Measurements from ENCODE around the gene PTPRR.

Gene PTPRR

DNA sequence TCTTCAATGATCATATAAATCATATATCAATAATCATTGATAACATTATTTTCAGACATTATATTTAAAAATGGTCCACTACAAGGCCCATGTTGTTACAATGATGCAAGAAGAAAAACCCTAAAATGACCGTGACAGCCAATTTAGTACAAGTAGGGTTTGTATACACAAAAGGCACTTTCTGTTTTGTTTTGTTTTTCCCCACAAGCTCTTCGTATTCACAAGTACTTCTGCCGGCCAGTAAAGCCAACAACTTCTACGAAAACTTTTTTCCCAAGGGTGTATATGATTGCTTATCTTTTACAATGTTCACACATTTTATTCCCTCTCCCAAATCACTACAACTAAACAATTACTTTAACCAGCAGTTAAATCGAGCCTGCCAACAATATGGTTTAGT is 292.9 kb downstream of the PTPRR start:
- TF ChIP-seq ESRRG (CRISPR knock-in tag; IDR thresholded peaks at IDR 0.05) (no peak), PPARA (CRISPR knock-in tag; IDR thresholded peaks at IDR 0.05; ENCODE audit: borderline replicate concordance) (no peak), OSR1 (CRISPR knock-in tag; IDR thresholded peaks at IDR 0.05) (no peak), TOX (CRISPR knock-in tag; IDR thresholded peaks at IDR 0.05; ENCODE audit: borderline replicate concordance) (no peak), ISL1 (CRISPR knock-in tag; IDR thresholded peaks at IDR 0.05) (no peak), ZNF8 (CRISPR knock-in tag; IDR thresholded peaks at IDR 0.05) (no peak)
- TF ChIP-seq, protein P1, sequence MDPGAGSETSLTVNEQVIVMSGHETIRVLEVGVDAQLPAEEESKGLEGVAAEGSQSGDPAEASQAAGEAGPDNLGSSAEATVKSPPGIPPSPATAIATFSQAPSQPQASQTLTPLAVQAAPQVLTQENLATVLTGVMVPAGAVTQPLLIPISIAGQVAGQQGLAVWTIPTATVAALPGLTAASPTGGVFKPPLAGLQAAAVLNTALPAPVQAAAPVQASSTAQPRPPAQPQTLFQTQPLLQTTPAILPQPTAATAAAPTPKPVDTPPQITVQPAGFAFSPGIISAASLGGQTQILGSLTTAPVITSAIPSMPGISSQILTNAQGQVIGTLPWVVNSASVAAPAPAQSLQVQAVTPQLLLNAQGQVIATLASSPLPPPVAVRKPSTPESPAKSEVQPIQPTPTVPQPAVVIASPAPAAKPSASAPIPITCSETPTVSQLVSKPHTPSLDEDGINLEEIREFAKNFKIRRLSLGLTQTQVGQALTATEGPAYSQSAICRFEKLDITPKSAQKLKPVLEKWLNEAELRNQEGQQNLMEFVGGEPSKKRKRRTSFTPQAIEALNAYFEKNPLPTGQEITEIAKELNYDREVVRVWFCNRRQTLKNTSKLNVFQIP (CRISPR knock-in tag; IDR thresholded peaks at IDR 0.05; ENCODE audit: borderline replicate concordance, low read depth), result no peak
- TF ChIP-seq, protein P2, sequence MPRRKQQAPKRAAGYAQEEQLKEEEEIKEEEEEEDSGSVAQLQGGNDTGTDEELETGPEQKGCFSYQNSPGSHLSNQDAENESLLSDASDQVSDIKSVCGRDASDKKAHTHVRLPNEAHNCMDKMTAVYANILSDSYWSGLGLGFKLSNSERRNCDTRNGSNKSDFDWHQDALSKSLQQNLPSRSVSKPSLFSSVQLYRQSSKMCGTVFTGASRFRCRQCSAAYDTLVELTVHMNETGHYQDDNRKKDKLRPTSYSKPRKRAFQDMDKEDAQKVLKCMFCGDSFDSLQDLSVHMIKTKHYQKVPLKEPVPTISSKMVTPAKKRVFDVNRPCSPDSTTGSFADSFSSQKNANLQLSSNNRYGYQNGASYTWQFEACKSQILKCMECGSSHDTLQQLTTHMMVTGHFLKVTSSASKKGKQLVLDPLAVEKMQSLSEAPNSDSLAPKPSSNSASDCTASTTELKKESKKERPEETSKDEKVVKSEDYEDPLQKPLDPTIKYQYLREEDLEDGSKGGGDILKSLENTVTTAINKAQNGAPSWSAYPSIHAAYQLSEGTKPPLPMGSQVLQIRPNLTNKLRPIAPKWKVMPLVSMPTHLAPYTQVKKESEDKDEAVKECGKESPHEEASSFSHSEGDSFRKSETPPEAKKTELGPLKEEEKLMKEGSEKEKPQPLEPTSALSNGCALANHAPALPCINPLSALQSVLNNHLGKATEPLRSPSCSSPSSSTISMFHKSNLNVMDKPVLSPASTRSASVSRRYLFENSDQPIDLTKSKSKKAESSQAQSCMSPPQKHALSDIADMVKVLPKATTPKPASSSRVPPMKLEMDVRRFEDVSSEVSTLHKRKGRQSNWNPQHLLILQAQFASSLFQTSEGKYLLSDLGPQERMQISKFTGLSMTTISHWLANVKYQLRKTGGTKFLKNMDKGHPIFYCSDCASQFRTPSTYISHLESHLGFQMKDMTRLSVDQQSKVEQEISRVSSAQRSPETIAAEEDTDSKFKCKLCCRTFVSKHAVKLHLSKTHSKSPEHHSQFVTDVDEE (CRISPR knock-in tag; IDR thresholded peaks at IDR 0.05), result no peak
- ATAC-seq, result no peak

DNA sequence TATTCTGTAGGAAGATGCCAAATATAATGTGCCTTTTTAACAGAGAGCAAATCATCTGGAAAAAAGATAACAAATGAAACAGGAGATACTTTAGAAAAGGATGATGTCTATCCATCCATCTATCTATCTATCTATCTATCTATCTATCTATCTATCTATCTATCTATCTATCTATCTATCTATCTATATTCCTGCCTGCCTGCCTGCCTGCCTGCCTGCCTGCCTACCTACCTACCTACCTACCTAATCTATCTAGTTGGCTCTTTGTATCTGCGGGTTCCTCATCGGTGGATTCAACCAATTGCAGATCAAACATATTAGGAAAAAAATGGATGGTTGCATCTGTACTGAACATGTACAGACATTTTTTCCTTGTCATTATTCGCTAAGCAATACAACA is 294.4 kb downstream of the PTPRR start:
- no peak for ATAC-seq
- TF ChIP-seq PPARA (CRISPR knock-in tag; IDR thresholded peaks at IDR 0.05; ENCODE audit: borderline replicate concordance) (no peak), CSDC2 (CRISPR knock-in tag; IDR thresholded peaks at IDR 0.05) (no peak), CSRNP3 (CRISPR knock-in tag; IDR thresholded peaks at IDR 0.05) (no peak), BACH2 (CRISPR knock-in tag; IDR thresholded peaks at IDR 0.05; ENCODE audit: borderline replicate concordance) (no peak), ZNF8 (CRISPR knock-in tag; IDR thresholded peaks at IDR 0.05) (no peak), ESRRG (CRISPR knock-in tag; IDR thresholded peaks at IDR 0.05) (no peak), ISL1 (CRISPR knock-in tag; IDR thresholded peaks at IDR 0.05) (no peak), ARNTL (CRISPR knock-in tag; IDR thresholded peaks at IDR 0.05; ENCODE audit: borderline replicate concordance, low read depth) (no peak), TCF4 (CRISPR knock-in tag; IDR thresholded peaks at IDR 0.05; ENCODE audit: borderline replicate concordance) (no peak), ZFP30 (CRISPR knock-in tag; IDR thresholded peaks at IDR 0.05) (no peak), ZFP3 (CRISPR knock-in tag; IDR thresholded peaks at IDR 0.05) (no peak), CREB5 (CRISPR knock-in tag; IDR thresholded peaks at IDR 0.05; ENCODE audit: low read depth) (no peak), ZNF70 (CRISPR knock-in tag; IDR thresholded peaks at IDR 0.05) (no peak)
- TF ChIP-seq, protein P1 (CRISPR knock-in tag; IDR thresholded peaks at IDR 0.05; ENCODE audit: borderline replicate concordance, low read depth), result no peak

DNA sequence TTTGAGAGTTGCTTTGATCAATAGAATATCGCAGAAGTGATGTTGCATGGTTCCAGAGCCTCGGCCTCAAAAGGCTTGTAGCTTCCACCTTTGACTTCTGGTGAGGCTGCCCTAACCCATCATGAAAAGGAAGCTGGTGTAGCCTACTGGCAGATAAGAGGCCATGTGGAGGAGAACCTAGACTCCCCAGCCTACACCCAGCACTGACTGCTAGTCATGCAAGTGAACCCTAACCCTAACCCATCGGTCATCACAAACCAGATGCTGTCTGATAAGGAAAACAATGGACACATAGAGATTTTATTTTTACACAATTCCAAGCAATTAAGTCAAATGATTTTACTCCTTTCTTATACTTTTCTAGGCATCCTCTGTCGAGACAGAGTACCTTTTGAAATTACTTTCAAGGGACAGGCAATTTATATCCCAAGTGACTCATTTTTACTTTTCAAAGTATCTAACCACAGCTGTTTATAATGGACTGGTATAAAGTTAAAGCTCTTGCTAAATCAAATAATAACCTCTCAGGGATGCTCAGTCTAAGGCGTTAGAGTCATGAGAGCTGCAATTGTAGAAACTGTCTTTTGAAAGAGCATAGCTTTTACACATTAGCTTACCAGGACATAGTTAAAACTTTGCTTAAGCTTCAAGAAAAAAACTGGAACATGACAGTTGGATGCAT is 300.9 kb downstream of the PTPRR start:
- ATAC-seq, result no peak; the same call in 2 of the 3 replicates
- TF ChIP-seq CSDC2 (CRISPR knock-in tag; IDR thresholded peaks at IDR 0.05) (no peak), PATZ1 (CRISPR knock-in tag; IDR thresholded peaks at IDR 0.05; ENCODE audit: borderline replicate concordance) (no peak), ZNF8 (CRISPR knock-in tag; IDR thresholded peaks at IDR 0.05) (no peak), PPARA (CRISPR knock-in tag; IDR thresholded peaks at IDR 0.05; ENCODE audit: borderline replicate concordance) (no peak), ISL1 (CRISPR knock-in tag; IDR thresholded peaks at IDR 0.05) (0 out of 2 replicates have a peak, but pooled peaks have one; percentile 12), ZFP3 (CRISPR knock-in tag; IDR thresholded peaks at IDR 0.05) (no peak), BACH2 (CRISPR knock-in tag; IDR thresholded peaks at IDR 0.05; ENCODE audit: borderline replicate concordance) (no peak)

Data from SK-N-SH treated with all-trans-retinoic acid at 6 μM for 48 hours (cell line).